Measurements from ENCODE around the gene INAFM2. TPM values are rescaled to one million over a fixed set of nuclear protein-coding genes. Genes with fewer than 3 reads are reported as not detected.

INAFM2 gene
- total RNA-seq, 1 experiment from 2014 or later = 8.8 TPM

DNA sequence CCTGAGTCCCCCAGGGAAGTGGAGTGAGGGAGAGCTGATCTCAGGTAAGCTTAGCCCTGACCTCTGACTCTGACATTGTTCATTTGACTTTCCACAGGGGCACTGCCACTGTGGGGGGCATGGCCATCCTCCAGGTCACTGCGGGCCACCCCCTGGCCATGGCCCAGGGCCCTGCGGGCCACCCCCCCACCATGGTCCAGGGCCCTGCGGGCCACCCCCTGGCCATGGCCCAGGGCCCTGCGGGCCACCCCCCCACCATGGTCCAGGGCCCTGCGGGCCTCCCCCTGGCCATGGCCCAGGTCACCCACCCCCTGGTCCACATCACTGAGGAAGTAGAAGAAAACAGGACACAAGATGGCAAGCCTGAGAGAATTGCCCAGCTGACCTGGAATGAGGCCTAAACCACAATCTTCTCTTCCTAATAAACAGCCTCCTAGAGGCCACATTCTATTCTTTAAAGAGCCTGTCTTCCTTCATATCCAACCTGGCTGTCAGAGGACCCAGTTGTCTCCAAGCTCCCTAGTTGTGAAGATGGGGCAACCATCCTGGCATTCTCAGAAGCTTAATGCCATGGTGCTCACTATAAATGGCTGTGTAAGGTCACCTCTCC is 32.6 kb downstream of the INAFM2 start (continued):
- TF ChIP-seq, protein P1, sequence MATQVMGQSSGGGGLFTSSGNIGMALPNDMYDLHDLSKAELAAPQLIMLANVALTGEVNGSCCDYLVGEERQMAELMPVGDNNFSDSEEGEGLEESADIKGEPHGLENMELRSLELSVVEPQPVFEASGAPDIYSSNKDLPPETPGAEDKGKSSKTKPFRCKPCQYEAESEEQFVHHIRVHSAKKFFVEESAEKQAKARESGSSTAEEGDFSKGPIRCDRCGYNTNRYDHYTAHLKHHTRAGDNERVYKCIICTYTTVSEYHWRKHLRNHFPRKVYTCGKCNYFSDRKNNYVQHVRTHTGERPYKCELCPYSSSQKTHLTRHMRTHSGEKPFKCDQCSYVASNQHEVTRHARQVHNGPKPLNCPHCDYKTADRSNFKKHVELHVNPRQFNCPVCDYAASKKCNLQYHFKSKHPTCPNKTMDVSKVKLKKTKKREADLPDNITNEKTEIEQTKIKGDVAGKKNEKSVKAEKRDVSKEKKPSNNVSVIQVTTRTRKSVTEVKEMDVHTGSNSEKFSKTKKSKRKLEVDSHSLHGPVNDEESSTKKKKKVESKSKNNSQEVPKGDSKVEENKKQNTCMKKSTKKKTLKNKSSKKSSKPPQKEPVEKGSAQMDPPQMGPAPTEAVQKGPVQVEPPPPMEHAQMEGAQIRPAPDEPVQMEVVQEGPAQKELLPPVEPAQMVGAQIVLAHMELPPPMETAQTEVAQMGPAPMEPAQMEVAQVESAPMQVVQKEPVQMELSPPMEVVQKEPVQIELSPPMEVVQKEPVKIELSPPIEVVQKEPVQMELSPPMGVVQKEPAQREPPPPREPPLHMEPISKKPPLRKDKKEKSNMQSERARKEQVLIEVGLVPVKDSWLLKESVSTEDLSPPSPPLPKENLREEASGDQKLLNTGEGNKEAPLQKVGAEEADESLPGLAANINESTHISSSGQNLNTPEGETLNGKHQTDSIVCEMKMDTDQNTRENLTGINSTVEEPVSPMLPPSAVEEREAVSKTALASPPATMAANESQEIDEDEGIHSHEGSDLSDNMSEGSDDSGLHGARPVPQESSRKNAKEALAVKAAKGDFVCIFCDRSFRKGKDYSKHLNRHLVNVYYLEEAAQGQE (IDR thresholded peaks at IDR 0.05; ENCODE audit: low read depth) = no peak
- TF ChIP-seq RAD21 (IDR thresholded peaks at IDR 0.05; ENCODE audit: low read depth) = no peak
- no peak for TF ChIP-seq YY1 (IDR thresholded peaks at IDR 0.05; ENCODE audit: extremely low read depth, insufficient replicate concordance, low read depth, low read length)
- TF ChIP-seq EZH2phosphoT487 (IDR thresholded peaks at IDR 0.05; ENCODE audit: borderline replicate concordance) = no peak
- TF ChIP-seq POLR2A (IDR thresholded peaks at IDR 0.05; ENCODE audit: borderline replicate concordance, extremely low read depth, insufficient read depth, insufficient read length) = no peak

DNA sequence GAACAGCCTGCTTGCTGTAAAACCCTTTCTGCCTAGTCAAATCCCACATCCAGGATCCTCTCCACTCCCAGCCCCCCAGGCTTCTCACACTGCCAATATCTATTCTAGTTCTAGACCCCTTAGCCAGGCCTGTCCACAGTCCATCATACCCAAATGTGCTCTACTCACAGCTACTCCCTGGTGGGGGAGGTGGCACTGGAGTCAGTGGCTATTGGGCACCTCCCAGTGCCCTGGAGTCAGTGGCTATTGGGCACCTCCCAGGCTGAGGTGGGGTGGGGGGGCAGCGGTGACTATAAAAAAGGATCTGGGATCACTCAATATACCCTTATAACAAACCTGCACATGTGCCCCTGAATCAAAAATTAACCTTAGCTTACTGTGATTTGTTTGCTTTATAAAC is 33.8 kb downstream of the INAFM2 start:
- H3K4me3 ChIP-seq (replicated peaks in 1 of 2; ENCODE audit: low read depth in 1 of 2, low read length in 2 of 2) = peak overlapping the region; percentile 50 to 67; a peak in 3 of 4 replicates
- no peaks in the 10 kb centered on the region for H3K9me2 ChIP-seq (ENCODE audit: insufficient read depth)
- CTCF ChIA-PET = interaction anchor here (5.2 kb wide), 1 partner anchor 13 kb away, joined by 22 read pairs; no protein-coding TSS in a partner anchor
- peaks cover 17 to 30% of the 10 kb centered on the region in 2 experiments for H3K4me1 ChIP-seq (ENCODE audit: control insufficient read depth in 1 of 2, insufficient read depth in 2 of 2, low read length in 2 of 2)
- H3K79me2 ChIP-seq (ENCODE audit: insufficient read depth, low read length) = no peaks in the 10 kb centered on the region
- ATAC-seq (no peak), DNase-seq (ENCODE audit: low read depth, low spot score) (no peak)
- RAD21 ChIA-PET (ENCODE audit: low non-redundant PET in 1 of 2, low total read pairs in 2 of 2, uncharacterized antibody in 2 of 2, unreplicated experiment in 2 of 2) = no interaction called here
- BruUV-seq (replicated peaks) = no TSS peak
- no peaks in the 10 kb centered on the region for H3K9me3 ChIP-seq (ENCODE audit: control insufficient read depth in 1 of 2, insufficient read depth in 1 of 2, low read depth in 1 of 2, low read length in 2 of 2)
- TF ChIP-seq POLR2AphosphoS5 (IDR thresholded peaks at IDR 0.05; ENCODE audit: low read depth, low read length) (no peak), MAX (IDR thresholded peaks at IDR 0.05) (no peak), POLR2A (IDR thresholded peaks at IDR 0.05; ENCODE audit: borderline replicate concordance, extremely low read depth, insufficient read depth, insufficient read length) (no peak), EZH2 (IDR thresholded peaks at IDR 0.05) (no peak), ZBTB33 (IDR thresholded peaks at IDR 0.05; ENCODE audit: extremely low read depth, insufficient replicate concordance, low read length) (no peak), JUND (IDR thresholded peaks at IDR 0.05) (no peak), ZNF274 (IDR thresholded peaks at IDR 0.05; ENCODE audit: low read depth, low read length) (no peak), EZH2phosphoT487 (IDR thresholded peaks at IDR 0.05; ENCODE audit: borderline replicate concordance) (no peak), RAD21 (IDR thresholded peaks at IDR 0.05; ENCODE audit: low read depth) (no peak), ELF1 (IDR thresholded peaks at IDR 0.05; ENCODE audit: borderline replicate concordance, low read depth) (no peak)
- TF ChIP-seq, protein P2, sequence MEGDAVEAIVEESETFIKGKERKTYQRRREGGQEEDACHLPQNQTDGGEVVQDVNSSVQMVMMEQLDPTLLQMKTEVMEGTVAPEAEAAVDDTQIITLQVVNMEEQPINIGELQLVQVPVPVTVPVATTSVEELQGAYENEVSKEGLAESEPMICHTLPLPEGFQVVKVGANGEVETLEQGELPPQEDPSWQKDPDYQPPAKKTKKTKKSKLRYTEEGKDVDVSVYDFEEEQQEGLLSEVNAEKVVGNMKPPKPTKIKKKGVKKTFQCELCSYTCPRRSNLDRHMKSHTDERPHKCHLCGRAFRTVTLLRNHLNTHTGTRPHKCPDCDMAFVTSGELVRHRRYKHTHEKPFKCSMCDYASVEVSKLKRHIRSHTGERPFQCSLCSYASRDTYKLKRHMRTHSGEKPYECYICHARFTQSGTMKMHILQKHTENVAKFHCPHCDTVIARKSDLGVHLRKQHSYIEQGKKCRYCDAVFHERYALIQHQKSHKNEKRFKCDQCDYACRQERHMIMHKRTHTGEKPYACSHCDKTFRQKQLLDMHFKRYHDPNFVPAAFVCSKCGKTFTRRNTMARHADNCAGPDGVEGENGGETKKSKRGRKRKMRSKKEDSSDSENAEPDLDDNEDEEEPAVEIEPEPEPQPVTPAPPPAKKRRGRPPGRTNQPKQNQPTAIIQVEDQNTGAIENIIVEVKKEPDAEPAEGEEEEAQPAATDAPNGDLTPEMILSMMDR (IDR thresholded peaks at IDR 0.05 in 2 of 3, conservative IDR thresholded peaks at IDR 0.05 in 1 of 3; ENCODE audit: borderline replicate concordance in 1 of 3, insufficient read depth in 1 of 3, low read depth in 2 of 3, low read length in 2 of 3) = no peak
- H3K4me2 ChIP-seq (ENCODE audit: low read length) = peak overlapping the region; percentile 83
- H3K9ac ChIP-seq (ENCODE audit: low read length) = no peak overlapping the region
- H3K36me3 ChIP-seq (ENCODE audit: control insufficient read depth in 1 of 2, insufficient read depth in 2 of 2, low read length in 2 of 2) = no peaks in the 10 kb centered on the region
- no peaks in the 10 kb centered on the region for H3K27me3 ChIP-seq (ENCODE audit: insufficient read depth, low read length)
- POLR2A ChIA-PET = interaction anchor here (1.0 kb wide), 1 partner anchor 17 kb away, joined by 3 read pairs; the partner anchor contains the start of gene CCDC9B
- no peaks in the 10 kb centered on the region for H4K20me1 ChIP-seq (ENCODE audit: insufficient read depth)
- no peak overlapping the region for H3K27ac ChIP-seq (ENCODE audit: low read depth, low read length)
- intact Hi-C loops (cut with micrococcal nuclease) = no loop called here
- H2AFZ ChIP-seq (ENCODE audit: low read depth, low read length, poor library complexity, severe bottlenecking) = peak overlapping the region; percentile 16

Data from HCT116 (cell line).